Progenitor cell of endocrine pancreas (in vitro differentiated cells): ENCODE data around the gene CREG1. TPM values are rescaled to one million over a fixed set of nuclear protein-coding genes. Genes with fewer than 3 reads are reported as not detected.

Source experiments
- DNase-seq: peaks from one replicate; pipeline ENCODE4 v3.0.0; 2021; ENCODE audit warnings: low spot score; ENCODE audit not compliant: unreplicated experiment
- H3K27ac Mint-ChIP-seq: 2 replicates; pipeline ENCODE4 v1.8.0; 2021; ENCODE audit warnings: mild to moderate bottlenecking, moderate library complexity, mixed read lengths
- H3K27me3 Mint-ChIP-seq: 2 replicates; pipeline ENCODE4 v1.8.0; 2021; ENCODE audit warnings: mixed read lengths
- H3K36me3 Mint-ChIP-seq: 2 replicates; pipeline ENCODE4 v1.8.0; 2022; ENCODE audit warnings: mixed read lengths; ENCODE audit not compliant: insufficient read depth
- H3K4me1 Mint-ChIP-seq: 2 replicates; pipeline ENCODE4 v1.8.0; 2021; ENCODE audit warnings: low read depth, mixed read lengths
- H3K4me3 Mint-ChIP-seq: 2 replicates; pipeline ENCODE4 v1.8.0; 2021; ENCODE audit warnings: low read depth, mild to moderate bottlenecking, moderate library complexity, mixed read lengths
- H3K9me3 Mint-ChIP-seq: 2 replicates; pipeline ENCODE4 v1.8.0; 2021; ENCODE audit warnings: low read depth, mixed read lengths
- total RNA-seq: library from RNA; stranded (reverse); gene quantifications from 2 replicates; pipeline ENCODE4 v1.2.1, GENCODE V29; 2021
- TF ChIP-seq, protein P1 (sequence below): fragments of 200-600 bp; sonication (generic); IDR thresholded peaks from one replicate; pipeline ENCODE4 v1.5.0; 2021; ENCODE audit warnings: antibody characterized with exemption, mild to moderate bottlenecking; ENCODE audit not compliant: unreplicated experiment

Gene CREG1
- total RNA-seq, 1 donor from 2014 or later: 27.7 TPM

GRCh38 chr1:167515893-167516321, 37.7 kb downstream of the CREG1 start:
- H3K4me1 Mint-ChIP-seq: peaks cover 7% of the 10 kb centered on the region
- peaks cover 14% of the 10 kb centered on the region for H3K27me3 Mint-ChIP-seq
- TF ChIP-seq, protein P1, sequence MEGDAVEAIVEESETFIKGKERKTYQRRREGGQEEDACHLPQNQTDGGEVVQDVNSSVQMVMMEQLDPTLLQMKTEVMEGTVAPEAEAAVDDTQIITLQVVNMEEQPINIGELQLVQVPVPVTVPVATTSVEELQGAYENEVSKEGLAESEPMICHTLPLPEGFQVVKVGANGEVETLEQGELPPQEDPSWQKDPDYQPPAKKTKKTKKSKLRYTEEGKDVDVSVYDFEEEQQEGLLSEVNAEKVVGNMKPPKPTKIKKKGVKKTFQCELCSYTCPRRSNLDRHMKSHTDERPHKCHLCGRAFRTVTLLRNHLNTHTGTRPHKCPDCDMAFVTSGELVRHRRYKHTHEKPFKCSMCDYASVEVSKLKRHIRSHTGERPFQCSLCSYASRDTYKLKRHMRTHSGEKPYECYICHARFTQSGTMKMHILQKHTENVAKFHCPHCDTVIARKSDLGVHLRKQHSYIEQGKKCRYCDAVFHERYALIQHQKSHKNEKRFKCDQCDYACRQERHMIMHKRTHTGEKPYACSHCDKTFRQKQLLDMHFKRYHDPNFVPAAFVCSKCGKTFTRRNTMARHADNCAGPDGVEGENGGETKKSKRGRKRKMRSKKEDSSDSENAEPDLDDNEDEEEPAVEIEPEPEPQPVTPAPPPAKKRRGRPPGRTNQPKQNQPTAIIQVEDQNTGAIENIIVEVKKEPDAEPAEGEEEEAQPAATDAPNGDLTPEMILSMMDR: no peak
- no peak overlapping the region for H3K4me3 Mint-ChIP-seq
- H3K27ac Mint-ChIP-seq: no peak overlapping the region
- H3K36me3 Mint-ChIP-seq: no peaks in the 10 kb centered on the region
- DNase-seq: no peak
- H3K9me3 Mint-ChIP-seq: no peaks in the 10 kb centered on the region

GRCh38 chr1:167515461-167515860, 38.1 kb downstream of the CREG1 start:
- H3K9me3 Mint-ChIP-seq: no peaks in the 10 kb centered on the region
- H3K4me3 Mint-ChIP-seq: no peak overlapping the region
- no peak for DNase-seq
- TF ChIP-seq, protein P1: no peak
- peaks cover 9% of the 10 kb centered on the region for H3K4me1 Mint-ChIP-seq
- no peaks in the 10 kb centered on the region for H3K36me3 Mint-ChIP-seq
- H3K27ac Mint-ChIP-seq: no peak overlapping the region
- H3K27me3 Mint-ChIP-seq: peaks cover 16% of the 10 kb centered on the region

GRCh38 chr1:167514288-167514687, 39.3 kb downstream of the CREG1 start:
- no peaks in the 10 kb centered on the region for H3K9me3 Mint-ChIP-seq
- TF ChIP-seq, protein P1: no peak
- no peaks in the 10 kb centered on the region for H3K36me3 Mint-ChIP-seq
- no peak for DNase-seq
- peaks cover 9% of the 10 kb centered on the region for H3K4me1 Mint-ChIP-seq
- H3K27ac Mint-ChIP-seq: no peak overlapping the region
- H3K4me3 Mint-ChIP-seq: no peak overlapping the region
- H3K27me3 Mint-ChIP-seq: peaks cover 18% of the 10 kb centered on the region

- DNase-seq: no peak
- Mint-ChIP-seq H3K4me3 (no peak overlapping the region), H3K27ac (no peak overlapping the region), H3K9me3 (no peaks in the 10 kb centered on the region), H3K4me1 (peaks cover 9% of the 10 kb centered on the region), H3K27me3 (peaks cover 12% of the 10 kb centered on the region), H3K36me3 (no peaks in the 10 kb centered on the region)
- TF ChIP-seq, protein P1: no peak
Measured at GRCh38 chr1:167512046-167512654, 41.4 kb downstream of the CREG1 start.

- H3K9me3 Mint-ChIP-seq: no peaks in the 10 kb centered on the region
- TF ChIP-seq, protein P1: no peak
- DNase-seq: no peak
- H3K36me3 Mint-ChIP-seq: no peaks in the 10 kb centered on the region
- H3K4me1 Mint-ChIP-seq: peaks cover 9% of the 10 kb centered on the region
- H3K27me3 Mint-ChIP-seq: peaks cover 9% of the 10 kb centered on the region
- no peak overlapping the region for H3K27ac Mint-ChIP-seq
- no peak overlapping the region for H3K4me3 Mint-ChIP-seq
Measured at GRCh38 chr1:167511374-167511986, 42.1 kb downstream of the CREG1 start.
